Eye (tissue), 1 donor: ENCODE results near the gene AMT.
"Not testable (repeated sequence)": the region's sequence is repeated elsewhere in the genome, so short reads cannot be mapped to it uniquely, and the experiment has no call there.

Experiments
- DNase-seq: peaks from one replicate; pipeline ENCODE4 v3.0.0-alpha.2; 2015

AMT gene

GRCh38 chr3:49421890-49422378 lies 339 bp downstream of the AMT start:
- no peak for DNase-seq

GRCh38 chr3:49417516-49418120 lies 4.7 kb downstream of the AMT start:
- DNase-seq: no peak

DNA sequence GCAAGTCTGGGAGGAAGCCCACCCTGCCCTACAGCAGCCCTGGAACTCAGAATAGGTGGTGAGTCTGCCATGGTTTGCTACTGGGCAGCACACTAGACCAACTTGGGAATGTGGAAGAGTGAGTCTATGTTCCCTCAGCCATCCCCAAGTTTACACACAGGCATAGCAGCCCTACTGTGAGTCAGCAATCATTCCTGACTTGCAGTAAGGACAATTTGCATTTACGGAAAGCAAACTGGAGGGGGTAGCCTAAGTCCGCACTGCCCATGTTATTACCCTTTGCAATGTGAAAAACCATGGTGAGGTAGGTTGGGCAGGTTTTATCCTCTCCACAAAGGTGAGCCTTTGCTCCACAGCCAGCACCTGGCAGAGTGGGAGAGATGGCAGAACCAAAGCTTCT lies 5.4 kb downstream of the AMT start:
- no peak for DNase-seq

GRCh38 chr3:49415931-49416601 lies 6.2 kb downstream of the AMT start:
- no peak for DNase-seq

GRCh38 chr3:49414753-49415152 lies 7.5 kb downstream of the AMT start:
- no peak for DNase-seq

- DNase-seq: no peak
Measured at GRCh38 chr3:49413338-49413734, 8.9 kb downstream of the AMT start.

DNA sequence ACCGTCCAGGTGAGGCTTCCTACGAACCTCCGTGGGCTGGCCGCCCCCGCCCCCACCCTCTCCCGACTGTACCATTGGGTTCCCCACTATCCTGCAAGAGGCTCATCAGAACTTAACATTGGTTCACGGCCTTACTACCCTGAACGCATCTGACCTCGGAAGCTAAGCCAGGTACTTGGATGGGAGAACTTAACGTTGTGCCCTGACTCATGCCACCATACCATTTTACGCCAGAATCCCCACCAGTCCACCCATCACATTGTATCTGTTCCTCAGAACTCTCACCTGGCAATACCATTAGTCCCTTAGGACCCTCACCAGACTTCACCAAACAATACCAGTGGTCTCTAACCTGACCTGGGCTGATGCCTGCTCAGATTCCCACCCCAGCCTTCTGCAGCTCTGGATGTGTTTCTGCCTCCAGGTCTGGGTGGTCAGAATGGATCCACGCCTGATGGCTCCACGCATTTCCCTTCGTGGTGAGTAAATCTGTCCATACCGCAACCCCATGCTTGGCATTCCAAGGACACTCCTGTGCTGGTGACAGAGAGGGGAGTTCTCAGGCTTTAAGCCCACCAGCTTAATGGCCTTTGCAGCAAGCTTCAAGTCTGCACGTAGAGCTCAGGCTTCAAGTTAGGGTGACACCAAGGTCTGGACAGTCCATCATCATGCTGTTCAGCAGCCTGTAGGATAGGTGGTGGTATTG lies 9.5 kb downstream of the AMT start:
- no peak for DNase-seq

GRCh38 chr3:49411968-49412631 lies 10.2 kb downstream of the AMT start, which contains the start of the genes RHOA and TCTA:
TSS of gene RHOA (minus strand) at chr3:49411976. CDS start at chr3:49375589, 36,387 bp downstream.
TSS of gene TCTA (plus strand) at chr3:49412423. CDS start at chr3:49412427, 4 bp downstream.
- peak; percentile 100 for DNase-seq

DNA sequence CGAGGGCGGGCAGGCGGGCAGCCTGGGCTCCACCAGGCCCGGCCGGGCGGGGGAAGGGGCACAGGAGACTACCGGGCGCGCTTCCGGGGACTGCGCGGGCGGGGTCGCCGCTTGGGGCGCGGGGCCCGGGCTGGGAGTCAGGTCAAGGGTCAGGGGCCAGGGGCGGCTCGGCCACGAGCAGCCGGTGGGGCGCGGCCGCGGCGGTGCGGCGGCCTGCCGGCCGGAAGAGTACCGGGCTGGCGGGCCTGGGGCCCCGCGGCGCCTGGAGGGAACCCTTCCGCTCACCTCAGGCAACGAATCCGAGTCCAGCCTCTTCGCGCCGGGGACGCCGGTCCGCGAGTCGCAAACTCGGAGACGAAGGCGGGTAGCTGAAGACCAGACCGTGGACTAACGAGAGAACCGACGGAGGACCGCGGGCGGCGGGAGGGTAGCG lies 10.7 kb downstream of the AMT start:
- DNase-seq: no peak

GRCh38 chr3:49410846-49411534 lies 11.3 kb downstream of the AMT start:
- peak; percentile 64 for DNase-seq

DNA sequence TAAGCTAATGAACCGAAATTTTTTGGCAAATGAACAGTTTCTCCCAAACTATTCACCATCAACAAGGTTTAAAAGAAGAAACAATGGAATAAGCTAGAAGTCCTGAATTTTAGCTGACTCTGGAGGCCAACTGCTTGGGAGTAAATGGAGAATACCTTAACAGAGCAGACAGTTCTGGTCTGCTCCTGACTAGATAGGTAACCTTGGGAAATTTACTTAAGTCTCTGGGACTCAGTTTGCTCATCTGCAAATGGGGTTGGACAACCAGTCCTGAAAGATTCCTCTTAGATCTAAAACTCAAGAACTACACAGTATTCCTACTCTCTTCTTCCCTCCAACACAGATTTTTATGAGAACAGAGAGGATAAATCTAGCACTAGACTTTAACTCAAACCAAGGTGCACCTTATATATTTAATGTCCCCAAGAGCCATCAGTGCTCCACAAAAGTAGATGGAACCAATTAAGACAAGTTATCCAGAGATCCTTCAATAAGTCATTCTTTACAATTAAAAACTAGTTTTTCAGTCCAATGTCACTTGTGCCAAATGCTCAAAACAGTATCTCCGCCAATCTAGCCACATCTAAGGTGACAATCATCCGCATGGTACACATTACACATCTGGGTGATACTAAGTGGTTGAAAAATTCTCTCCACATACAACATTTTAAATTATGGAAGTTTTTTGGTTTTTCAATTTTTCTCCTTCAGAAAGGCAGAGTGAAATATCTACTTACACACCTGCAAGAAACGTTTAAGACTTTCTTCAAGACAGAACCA lies 12.0 kb downstream of the AMT start:
- peak; percentile 11 for DNase-seq

GRCh38 chr3:49406571-49407565 lies 15.4 kb downstream of the AMT start:
- no peak for DNase-seq

- not testable (repeated sequence) for DNase-seq
Measured at GRCh38 chr3:49405570-49405969, 16.7 kb downstream of the AMT start.

DNA sequence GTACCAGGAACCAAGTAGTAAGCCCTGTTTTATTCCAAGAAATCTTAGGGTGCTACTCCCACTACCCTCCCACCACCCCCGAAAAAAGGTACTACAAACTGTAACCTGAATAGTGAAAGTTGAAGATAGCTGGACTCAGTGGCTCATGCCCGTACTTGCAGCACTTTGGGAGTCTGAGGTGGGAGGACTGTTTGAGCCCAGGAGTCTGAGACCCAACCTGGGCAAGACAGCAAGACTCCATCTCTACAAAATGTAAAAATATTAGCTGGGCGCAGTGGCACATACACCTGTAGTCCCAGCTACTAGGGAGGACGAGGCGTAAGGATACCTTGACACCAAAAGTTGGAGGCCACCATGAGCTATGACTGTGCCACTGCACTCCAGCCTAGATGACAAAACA lies 18.4 kb downstream of the AMT start:
- DNase-seq: no peak

DNA sequence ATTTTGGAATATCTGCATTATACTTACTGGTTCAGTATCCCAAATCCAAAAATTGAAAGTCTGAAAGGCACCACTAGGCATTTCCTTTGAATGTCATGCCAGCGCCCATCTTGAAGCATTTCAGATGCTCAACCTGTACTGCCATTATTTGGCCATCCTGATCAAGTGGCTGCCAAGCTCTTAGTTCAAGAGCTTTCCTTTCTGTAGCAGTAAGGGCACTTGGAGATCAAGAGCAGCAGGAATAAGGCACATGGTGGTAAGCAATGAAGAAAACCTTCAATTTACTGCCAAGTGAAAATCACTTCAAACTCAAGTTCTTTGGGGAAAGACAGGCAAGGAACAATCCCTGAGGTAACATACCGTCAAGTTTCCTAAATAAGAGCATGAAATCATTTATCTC lies 20.5 kb downstream of the AMT start:
- DNase-seq: no peak

DNA sequence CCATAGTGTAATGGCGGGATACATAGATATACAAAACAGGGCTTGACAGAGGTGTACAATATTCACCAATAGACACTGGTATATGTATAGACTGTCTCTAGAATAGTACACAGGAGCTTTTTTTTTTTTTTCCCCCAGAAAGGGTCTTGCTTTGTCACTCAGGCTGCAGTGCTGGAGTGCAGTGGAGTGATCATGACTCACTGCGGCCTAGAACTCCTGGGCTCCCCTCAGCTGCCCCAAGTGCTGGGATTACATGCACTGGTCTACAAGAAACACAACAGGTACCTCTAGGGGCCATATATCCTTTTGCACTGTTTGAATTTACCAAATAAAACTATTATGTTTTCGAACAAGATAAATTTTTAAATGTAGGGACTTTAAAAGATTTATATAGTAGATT lies 22.8 kb downstream of the AMT start:
- no peak for DNase-seq

- peak; percentile 76 for DNase-seq
Measured at GRCh38 chr3:49397470-49397869, 24.8 kb downstream of the AMT start.

GRCh38 chr3:49391310-49391709 lies 31.0 kb downstream of the AMT start:
- DNase-seq: not testable (repeated sequence)

GRCh38 chr3:49389297-49389696 lies 33.0 kb downstream of the AMT start:
- DNase-seq: no peak

- no peak for DNase-seq
Measured at GRCh38 chr3:49388289-49388820, 33.9 kb downstream of the AMT start.
